Muscle of leg (tissue), 11 donors: Measurements from ENCODE around the gene IL1RAPL2. TPM values are rescaled to one million over a fixed set of nuclear protein-coding genes. Genes with fewer than 3 reads are reported as not detected.

Source experiments
- DNase-seq: peaks from one replicate; pipeline ENCODE4 v3.0.0; 2013
- H3K27ac ChIP-seq: one replicate; pipeline ENCODE4 v1.5.1; 2013; ENCODE audit warnings: mild to moderate bottlenecking, low read length, control low read depth
- H3K27me3 ChIP-seq: one replicate; pipeline ENCODE4 v1.6.1; 2013; ENCODE audit warnings: low read length; ENCODE audit not compliant: control insufficient read depth, insufficient read depth
- H3K36me3 ChIP-seq: one replicate; pipeline ENCODE4 v1.6.1; 2013; ENCODE audit warnings: low read length; ENCODE audit not compliant: control insufficient read depth, insufficient read depth
- H3K4me1 ChIP-seq: one replicate; pipeline ENCODE4 v1.6.1; 2013; ENCODE audit warnings: low read length; ENCODE audit not compliant: control insufficient read depth, insufficient read depth
- H3K4me3 ChIP-seq: one replicate; pipeline ENCODE4 v1.5.1; 2013; ENCODE audit warnings: low read length, control low read depth
- H3K9me3 ChIP-seq: replicated peaks from 2 replicates; pipeline ENCODE4 v1.6.1; 2013; ENCODE audit warnings: low read depth, low read length; ENCODE audit not compliant: control insufficient read depth
- WGBS: methylation state at CpG from one replicate; pipeline ENCODE4 v1.1.5; 2013; ENCODE audit warnings: missing lambda C conversion rate; ENCODE audit not compliant: insufficient coverage; 5-methylcytosine and 5-hydroxymethylcytosine counted together
- polyA plus RNA-seq, 8 donors: library from polyadenylated mRNA; unstranded; fragments of 120-200 nt; gene quantifications; one replicate each; pipeline versions ENCODE4 v1.2.1 to v1.2.3, GENCODE V29; 2013; ENCODE audit warnings: inconsistent platforms in 1 of 8, low replicate concordance in 1 of 8; ENCODE audit not compliant: insufficient read length in 8 of 8, insufficient read depth in 1 of 8
- total RNA-seq: library from RNA; stranded (reverse); fragments of 120-200 nt; gene quantifications from one replicate; pipeline ENCODE4 v1.2.4, GENCODE V29; 2013

IL1RAPL2 gene
- total and polyA plus RNA-seq, 9 donors = 1.7 to 3.9 (median 3.0) TPM

DNA sequence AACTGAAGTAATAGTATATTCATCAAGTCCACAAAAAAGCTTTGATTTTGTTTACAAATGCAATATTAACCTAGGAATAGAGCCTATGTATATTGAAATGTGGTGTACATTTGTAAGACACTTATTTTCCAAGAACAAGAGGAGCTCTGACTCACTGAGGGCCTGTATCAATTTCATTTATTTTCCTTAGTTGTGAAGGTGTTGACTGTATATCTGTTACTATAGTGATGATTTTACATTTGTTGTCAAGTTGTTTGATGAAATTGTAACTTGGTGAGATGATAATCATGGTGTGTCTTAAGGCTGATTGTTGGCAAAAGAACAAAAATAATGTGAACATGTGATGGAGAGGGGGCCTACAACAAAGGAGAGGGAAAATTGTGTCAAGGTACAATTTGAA, 929.4 kb downstream of the IL1RAPL2 start:
- H3K4me3 ChIP-seq = no peak overlapping the region
- H3K27ac ChIP-seq = no peak overlapping the region
- H3K36me3 ChIP-seq = no peaks in the 10 kb centered on the region
- DNase-seq = no peak
- H3K4me1 ChIP-seq = no peaks in the 10 kb centered on the region
- no peaks in the 10 kb centered on the region for H3K27me3 ChIP-seq
- peaks cover 2% of the 10 kb centered on the region for H3K9me3 ChIP-seq

DNA sequence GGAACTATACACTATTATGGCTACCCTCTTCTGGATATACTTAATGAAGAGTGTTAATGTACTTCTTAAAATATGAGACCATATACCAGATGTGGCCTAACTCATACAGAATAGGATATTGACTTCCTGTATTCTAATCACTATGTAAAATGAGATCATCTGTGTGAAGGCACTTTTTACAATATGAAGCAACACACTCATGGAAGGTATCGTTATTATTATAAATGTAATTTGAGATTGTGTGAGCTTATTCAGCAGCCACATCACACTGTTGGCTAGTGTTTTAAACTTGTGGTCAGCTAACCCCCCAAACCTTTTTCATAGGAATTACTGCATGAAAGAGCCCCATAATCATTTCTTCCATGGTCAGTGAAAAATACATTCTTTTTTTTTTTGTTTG, 936.3 kb downstream of the IL1RAPL2 start:
- DNase-seq = no peak
- Histone ChIP-seq H3K9me3 (peaks cover 2% of the 10 kb centered on the region), H3K36me3 (no peaks in the 10 kb centered on the region), H3K4me3 (no peak overlapping the region), H3K27ac (no peak overlapping the region), H3K27me3 (peaks cover 3% of the 10 kb centered on the region), H3K4me1 (no peaks in the 10 kb centered on the region)
- no CpG with 5 or more reads among the region's 1 CpG for WGBS

DNA sequence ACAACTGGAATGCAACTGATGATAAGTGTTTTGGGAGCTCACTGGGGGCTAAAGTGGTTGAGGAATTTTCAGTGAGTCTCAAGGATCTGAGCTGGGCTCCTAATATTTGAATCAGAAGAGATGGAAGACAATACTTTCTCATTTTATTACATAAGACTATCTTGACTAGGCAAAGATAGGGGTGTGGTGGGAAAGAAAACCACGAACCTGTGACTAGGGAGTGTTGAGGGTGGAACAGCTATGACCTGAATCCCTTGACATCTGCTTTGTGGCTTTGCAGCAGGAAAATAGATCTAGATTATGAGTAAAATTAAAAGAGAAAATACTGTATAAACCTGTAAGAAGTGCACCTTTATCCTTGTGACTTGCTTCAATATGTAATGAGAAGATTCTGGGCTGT, 949.6 kb downstream of the IL1RAPL2 start:
- Histone ChIP-seq H3K27ac (no peak overlapping the region), H3K4me3 (no peak overlapping the region), H3K27me3 (peaks cover 2% of the 10 kb centered on the region), H3K9me3 (no peaks in the 10 kb centered on the region), H3K36me3 (no peaks in the 10 kb centered on the region), H3K4me1 (no peaks in the 10 kb centered on the region)
- DNase-seq = no peak
- no CpG with 5 or more reads among the region's 1 CpG for WGBS

DNA sequence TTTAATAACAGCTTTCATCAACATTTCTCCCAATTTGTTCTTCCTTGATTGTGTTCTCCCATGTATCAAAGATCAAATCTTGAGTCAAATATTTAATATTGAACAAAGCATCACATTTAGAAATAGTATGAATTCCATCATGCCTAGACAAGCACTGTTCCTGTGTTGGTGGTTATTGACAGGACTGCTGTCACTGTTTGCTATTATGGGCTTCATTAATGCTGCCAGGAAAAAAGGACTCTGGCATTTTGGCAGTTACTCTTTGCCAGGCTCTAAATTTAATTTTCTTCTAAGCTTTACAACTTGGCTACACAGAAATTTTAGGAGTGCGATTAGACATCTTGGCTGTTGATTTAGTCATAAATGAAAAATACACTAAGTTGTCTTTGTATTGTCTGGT, 960.4 kb downstream of the IL1RAPL2 start:
- Histone ChIP-seq H3K27me3 (no peaks in the 10 kb centered on the region), H3K4me1 (no peaks in the 10 kb centered on the region), H3K36me3 (no peaks in the 10 kb centered on the region), H3K4me3 (no peak overlapping the region), H3K27ac (no peak overlapping the region), H3K9me3 (peaks cover 1% of the 10 kb centered on the region)
- DNase-seq = peak; percentile 19
- no CpG with 5 or more reads among the region's 1 CpG for WGBS

DNA sequence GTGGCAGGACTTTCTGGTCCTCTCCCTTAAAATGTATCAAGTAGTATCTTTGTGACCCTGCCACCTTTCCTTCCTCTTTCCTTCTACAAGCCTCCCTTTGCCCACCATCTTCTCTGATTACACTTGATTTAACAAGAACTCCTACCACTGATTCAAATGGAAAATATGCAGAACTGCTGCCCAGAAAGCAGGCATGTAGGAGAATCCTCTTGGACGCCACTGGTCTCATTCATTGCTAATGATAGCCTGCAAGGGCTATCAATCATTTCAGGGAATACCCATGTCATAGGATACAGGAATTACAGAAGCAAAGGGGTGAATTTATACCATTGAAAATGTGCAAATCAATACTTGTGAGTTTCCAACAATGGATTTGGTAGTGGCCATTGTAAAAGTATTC, 961.8 kb downstream of the IL1RAPL2 start:
- Histone ChIP-seq H3K36me3 (no peaks in the 10 kb centered on the region), H3K27ac (no peak overlapping the region), H3K9me3 (peaks cover 6% of the 10 kb centered on the region), H3K4me1 (no peaks in the 10 kb centered on the region), H3K4me3 (no peak overlapping the region), H3K27me3 (no peaks in the 10 kb centered on the region)
- no CpG with 5 or more reads among the region's 1 CpG for WGBS
- peak; percentile 37 for DNase-seq

DNA sequence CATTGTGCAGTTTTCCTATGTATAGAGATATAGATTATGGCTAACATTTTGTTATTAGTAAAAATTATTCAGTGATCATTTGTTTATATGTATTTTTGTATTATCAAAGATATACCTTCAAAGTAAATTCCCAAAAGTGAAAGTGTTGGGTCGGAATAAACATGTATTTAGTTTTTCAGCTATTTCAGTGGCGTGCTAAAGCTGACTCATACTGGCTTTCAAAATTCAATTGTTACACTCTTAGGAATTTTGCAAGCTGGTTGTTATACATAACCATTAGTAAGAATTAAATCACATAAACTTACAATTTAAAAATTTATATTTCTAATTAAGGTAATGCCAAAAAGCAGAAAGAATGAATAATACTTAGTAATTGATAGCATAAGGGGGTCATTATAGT, 968.0 kb downstream of the IL1RAPL2 start:
- Histone ChIP-seq H3K4me3 (no peak overlapping the region), H3K9me3 (peaks cover 6% of the 10 kb centered on the region), H3K27ac (no peak overlapping the region), H3K36me3 (no peaks in the 10 kb centered on the region), H3K4me1 (no peaks in the 10 kb centered on the region), H3K27me3 (no peaks in the 10 kb centered on the region)
- no CpG with 5 or more reads among the region's 2 CpGs for WGBS
- no peak for DNase-seq

DNA sequence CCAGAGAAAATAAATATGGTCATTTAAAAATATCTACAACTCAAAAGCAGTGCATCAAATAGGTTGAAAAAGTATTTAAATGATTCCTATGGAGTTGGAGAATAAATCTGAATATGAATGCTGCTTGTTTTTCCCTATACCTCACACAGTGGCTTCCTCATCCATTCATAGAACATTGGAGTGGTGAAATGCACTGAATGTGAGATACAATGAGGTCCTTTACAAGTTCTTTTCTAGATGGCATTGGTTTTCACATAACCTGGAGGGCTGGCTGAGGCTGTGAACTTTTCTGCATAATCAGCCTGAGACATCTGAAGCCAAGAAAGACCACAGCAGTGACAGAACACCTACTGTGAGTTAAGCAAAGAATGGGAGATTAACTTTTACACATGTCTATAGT, 977.3 kb downstream of the IL1RAPL2 start:
- Histone ChIP-seq H3K4me1 (no peaks in the 10 kb centered on the region), H3K36me3 (no peaks in the 10 kb centered on the region), H3K9me3 (peaks cover 3% of the 10 kb centered on the region), H3K27ac (no peak overlapping the region), H3K27me3 (no peaks in the 10 kb centered on the region), H3K4me3 (no peak overlapping the region)
- DNase-seq = no peak

DNA sequence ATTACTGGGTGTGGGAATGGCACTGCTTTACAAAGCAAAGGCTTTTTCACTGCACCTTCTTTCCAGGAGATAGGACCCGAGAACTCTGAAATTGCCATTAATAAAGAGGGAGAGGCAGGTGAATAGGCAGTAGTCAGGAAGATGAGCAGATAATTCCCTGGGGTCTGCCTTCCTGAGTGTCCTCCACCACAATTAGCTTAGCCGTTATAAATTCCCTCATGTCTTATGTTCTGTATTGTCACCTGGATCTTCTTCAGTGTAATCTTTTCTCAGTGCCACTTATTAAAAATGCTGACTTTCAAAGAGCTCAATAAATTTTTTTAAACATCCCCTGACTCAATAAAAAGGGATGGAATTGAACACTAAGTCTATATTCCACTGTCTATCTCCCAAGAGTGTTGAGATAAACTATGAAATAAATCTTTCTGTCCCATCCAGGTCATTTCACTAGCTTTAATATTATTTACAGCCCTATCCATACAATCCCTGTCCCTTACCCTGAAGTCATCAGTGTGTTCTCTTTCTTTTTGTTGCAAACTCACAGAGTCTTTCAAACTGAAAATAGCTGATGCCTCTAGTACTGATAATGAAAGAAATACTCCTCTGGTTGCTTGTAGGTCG, 984.2 kb downstream of the IL1RAPL2 start:
- Histone ChIP-seq H3K27me3 (no peaks in the 10 kb centered on the region), H3K36me3 (no peaks in the 10 kb centered on the region), H3K4me1 (no peaks in the 10 kb centered on the region), H3K4me3 (no peak overlapping the region), H3K27ac (no peak overlapping the region), H3K9me3 (no peaks in the 10 kb centered on the region)
- no peak for DNase-seq
- WGBS = 60% methylated on average over 2 of the region's 3 CpGs

DNA sequence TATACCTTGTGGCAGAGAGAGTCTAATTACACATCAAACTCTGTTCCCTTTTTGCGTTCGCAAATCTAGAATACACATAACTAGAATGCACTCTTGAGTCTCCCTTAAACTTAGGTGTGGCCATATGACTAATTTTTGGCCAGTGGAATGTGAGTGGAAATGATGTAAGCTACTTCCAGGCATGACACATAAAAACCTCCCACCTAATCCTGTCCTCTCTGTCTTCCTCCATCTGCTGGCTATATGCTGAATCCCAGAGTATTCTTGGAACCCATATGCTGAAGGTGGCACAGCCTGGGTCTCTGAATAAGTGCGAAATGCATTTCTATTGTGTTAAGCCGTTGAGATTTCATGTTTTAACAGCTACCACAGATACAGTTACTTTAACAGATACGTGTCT, 986.4 kb downstream of the IL1RAPL2 start:
- no peaks in the 10 kb centered on the region for H3K9me3 ChIP-seq
- no peaks in the 10 kb centered on the region for H3K36me3 ChIP-seq
- no peak overlapping the region for H3K4me3 ChIP-seq
- H3K27me3 ChIP-seq = no peaks in the 10 kb centered on the region
- DNase-seq = no peak
- H3K4me1 ChIP-seq = no peaks in the 10 kb centered on the region
- no CpG with 5 or more reads among the region's 5 CpGs for WGBS
- H3K27ac ChIP-seq = no peak overlapping the region

DNA sequence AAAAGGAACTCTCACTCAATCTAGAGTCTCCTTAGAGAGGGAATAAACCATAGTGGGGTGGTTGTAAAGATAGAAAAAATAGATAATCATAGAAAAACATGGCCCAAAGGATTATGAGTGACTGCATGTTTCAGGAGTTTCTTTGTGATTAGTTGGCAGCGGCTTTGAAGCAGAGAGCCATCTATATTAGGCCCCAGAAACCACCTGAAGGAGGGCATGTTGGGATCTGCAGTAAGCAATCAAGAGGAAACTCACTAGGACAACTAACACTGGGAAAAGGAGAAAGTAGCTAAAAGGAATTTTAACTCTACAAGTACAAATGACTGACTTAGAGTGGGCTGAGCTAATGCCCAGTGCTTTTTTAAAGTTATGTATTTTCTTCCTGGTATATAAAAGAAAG, 987.1 kb downstream of the IL1RAPL2 start:
- Histone ChIP-seq H3K27ac (no peak overlapping the region), H3K27me3 (no peaks in the 10 kb centered on the region), H3K4me1 (no peaks in the 10 kb centered on the region), H3K36me3 (no peaks in the 10 kb centered on the region), H3K9me3 (no peaks in the 10 kb centered on the region), H3K4me3 (no peak overlapping the region)
- no peak for DNase-seq
- WGBS = no CpG with 5 or more reads among the region's 1 CpG

DNA sequence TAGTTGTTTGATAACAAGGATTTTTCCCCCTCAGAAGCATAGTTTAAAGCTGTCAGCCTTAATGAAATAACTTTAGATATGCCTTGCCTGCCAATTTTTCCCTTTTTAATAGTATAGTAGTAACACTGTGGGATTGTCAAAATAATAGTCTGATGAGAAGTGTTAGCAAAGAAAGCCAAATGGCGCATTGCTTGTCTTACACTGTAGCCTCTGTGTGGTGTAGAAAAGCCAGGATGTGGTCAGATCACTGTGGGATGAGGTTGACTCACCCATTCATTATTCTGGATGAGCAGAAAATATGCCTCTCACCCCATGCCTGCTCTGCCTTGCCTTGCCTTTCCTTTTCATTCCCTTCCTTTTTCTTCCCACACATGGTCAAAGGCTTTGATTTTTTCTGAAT, 998.5 kb downstream of the IL1RAPL2 start:
- Histone ChIP-seq H3K4me3 (no peak overlapping the region), H3K4me1 (no peaks in the 10 kb centered on the region), H3K27ac (no peak overlapping the region), H3K9me3 (no peaks in the 10 kb centered on the region), H3K27me3 (peaks cover 7% of the 10 kb centered on the region), H3K36me3 (no peaks in the 10 kb centered on the region)
- no CpG with 5 or more reads among the region's 1 CpG for WGBS
- no peak for DNase-seq
